CD4-positive, alpha-beta T cell (primary cell): ENCODE results near the gene CDKN2C. TPM values are rescaled to one million over a fixed set of nuclear protein-coding genes. Genes with fewer than 3 reads are reported as not detected.

ENCODE experiments used
- ATAC-seq: fragments of 200-7000 bp; cut with Tn5 transposase; one replicate; pipeline ENCODE4 v1.10.0; 2022; ENCODE audit warnings: mild to moderate bottlenecking; ENCODE audit not compliant: poor library complexity
- CTCF ChIA-PET: fragments of 350-600 bp; sonication (Branson Sonifier 250); formaldehyde crosslinking; loops from one replicate; lab custom pipeline; 2021; ENCODE audit warnings: antibody characterized with exemption, inconsistent platforms; lab: Charles Lee
- POLR2A ChIA-PET: fragments of 350-600 bp; sonication (Branson Sonifier 250); formaldehyde crosslinking; loops from one replicate; lab custom pipeline; 2021; ENCODE audit warnings: antibody characterized with exemption, inconsistent platforms; lab: Charles Lee
- DNase-seq, 14 experiments: peaks; one replicate each; pipeline ENCODE4 v3.0.0-alpha.2; 2013 to 2020; ENCODE audit warnings: mixed read lengths in 2 of 14
- H3K27ac ChIP-seq, 2 donors: one replicate each; pipeline versions ENCODE4 v1.5.1 to v1.7.0; 2013; ENCODE audit warnings: low read length in 2 of 2, low read depth in 1 of 2, mild to moderate bottlenecking in 1 of 2
- H3K27me3 ChIP-seq, 2 experiments: 1 replicate in 1 of 2; 2 replicates in 1 of 2; pipeline versions ENCODE4 v1.6.1 to v1.7.0; 2013; ENCODE audit warnings: low read length in 2 of 2, control low read depth in 1 of 2, mild to moderate bottlenecking in 1 of 2, moderate library complexity in 1 of 2; ENCODE audit not compliant: insufficient read depth in 2 of 2, control insufficient read depth in 1 of 2
- H3K36me3 ChIP-seq: one replicate; pipeline ENCODE4 v1.6.1; 2013; ENCODE audit warnings: low read length, control low read depth; ENCODE audit not compliant: insufficient read depth
- H3K4me1 ChIP-seq: one replicate; pipeline ENCODE4 v1.6.1; 2013; ENCODE audit warnings: low read length, control low read depth; ENCODE audit not compliant: insufficient read depth
- H3K4me3 ChIP-seq: one replicate; pipeline ENCODE4 v1.5.1; 2013; ENCODE audit warnings: mild to moderate bottlenecking, low read length, moderate library complexity
- H3K9me3 ChIP-seq, 2 experiments: 1 replicate in 1 of 2; 2 replicates in 1 of 2; pipeline versions ENCODE4 v1.6.1 to v1.7.0; 2013; ENCODE audit warnings: low read length in 2 of 2, mild to moderate bottlenecking in 2 of 2, control low read depth in 1 of 2, moderate library complexity in 1 of 2; ENCODE audit not compliant: control insufficient read depth in 1 of 2, insufficient read depth in 1 of 2
- H3K27ac Mint-ChIP-seq: one replicate; pipeline ENCODE4 v1.8.0; 2020; ENCODE audit warnings: mixed read lengths
- H3K27me3 Mint-ChIP-seq: one replicate; pipeline ENCODE4 v1.8.0; 2021; ENCODE audit warnings: mixed read lengths
- H3K36me3 Mint-ChIP-seq: one replicate; pipeline ENCODE4 v1.8.0; 2021; ENCODE audit warnings: low read depth, mixed read lengths
- H3K4me1 Mint-ChIP-seq: one replicate; pipeline ENCODE4 v1.8.0; 2021; ENCODE audit warnings: low read depth, mixed read lengths
- H3K4me3 Mint-ChIP-seq: one replicate; pipeline ENCODE4 v1.8.0; 2020; ENCODE audit warnings: mild to moderate bottlenecking, mixed read lengths
- H3K9me3 Mint-ChIP-seq: one replicate; pipeline ENCODE4 v1.8.0; 2020; ENCODE audit warnings: mixed read lengths
- intact Hi-C, 2 experiments: fragments of 100-400 bp; cut with DNase I in 1 of 2; cut with micrococcal nuclease in 1 of 2; formaldehyde crosslinking; loops; one replicate each; pipeline versions ENCODE4 v1.15.1 to v1.9.0; 2023 to 2025; cut with DNase I, micrococcal nuclease
- polyA plus RNA-seq, 2 donors: library from polyadenylated mRNA; unstranded; fragments of 120-200 nt; gene quantifications; one replicate each; pipeline ENCODE4 v1.2.1, GENCODE V29; 2013
- total RNA-seq, 174 experiments: library from RNA in 2 of 174; stranded (reverse) in 2 of 174; gene quantifications; one replicate each; pipeline ENCODE4 v1.2.3 and lab custom pipeline; 2021 to 2026
- TF ChIP-seq, protein P1 (sequence below): fragments of 200-600 bp; IDR thresholded peaks from one replicate; pipeline ENCODE4 v1.8.0; 2022; ENCODE audit warnings: antibody characterized with exemption, mild to moderate bottlenecking

CDKN2C gene
- total RNA-seq (1 to 10 TPM; 4.3 to 4.9 TPM), total RNA-seq (lab: John Stamatoyannopoulos, UW) (0.40 to 15.9 (median 4.6) reads per million in 172 experiments)
- 7.5 TPM for polyA plus RNA-seq (2013, experiment 1 of 2)
- polyA plus RNA-seq (2013, experiment 2 of 2), result 6.4 TPM

DNA sequence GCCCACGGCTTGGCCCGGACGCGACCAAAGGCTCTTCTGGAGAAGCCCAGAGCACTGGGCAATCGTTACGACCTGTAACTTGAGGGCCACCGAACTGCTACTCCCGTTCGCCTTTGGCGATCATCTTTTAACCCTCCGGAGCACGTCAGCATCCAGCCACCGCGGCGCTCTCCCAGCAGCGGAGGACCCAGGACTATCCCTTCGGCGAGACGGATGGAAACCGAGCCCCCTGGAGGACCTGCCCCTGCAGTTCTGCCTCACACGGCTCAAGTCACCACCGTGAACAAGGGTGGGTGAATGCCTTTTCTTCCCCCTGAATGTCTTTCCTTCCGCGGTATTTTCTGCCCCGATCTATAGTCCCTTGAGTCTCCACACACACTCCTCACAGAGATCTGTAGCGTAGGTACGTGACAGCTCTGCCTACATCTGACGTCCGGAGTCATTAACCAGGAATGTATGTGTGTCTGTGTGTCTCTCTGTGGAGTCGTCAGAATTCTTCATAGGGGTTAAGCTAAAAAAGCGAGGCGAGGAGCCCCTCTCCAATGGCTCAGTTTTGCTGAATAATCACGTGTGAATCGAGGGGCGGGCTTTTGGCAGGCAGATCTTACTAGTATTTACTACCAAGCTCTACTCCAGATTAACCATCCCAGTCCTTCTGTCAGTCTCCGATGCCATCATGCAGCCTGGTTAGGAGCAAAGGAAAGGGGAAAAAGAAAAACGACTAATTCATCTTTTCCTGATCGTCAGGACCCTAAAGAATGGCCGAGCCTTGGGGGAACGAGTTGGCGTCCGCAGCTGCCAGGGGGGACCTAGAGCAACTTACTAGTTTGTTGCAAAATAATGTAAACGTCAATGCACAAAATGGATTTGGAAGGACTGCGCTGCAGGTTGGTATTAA, at the start of gene CDKN2C:
TSS of gene CDKN2C (plus strand) at position 635 of the 898 bp plus-strand sequence. CDS start at position 759, 124 bp downstream.
- DNase-seq (peak; percentile 16 to 79 (median 44)), ATAC-seq (peak; percentile 30)
- no peaks in the 10 kb centered on the region for H3K9me3 Mint-ChIP-seq
- ChIA-PET POLR2A (interaction anchor here (0.9 to 4.0 kb wide), 9 partner anchors 8 to 909 kb away, joined by 3 to 108 read pairs (median 7); partner anchors contain the start of genes EPS15, FAF1, NRDC and RNF11), CTCF (interaction anchor here (1.1 to 4.8 kb wide), 3 partner anchors 10 to 40 kb away, joined by 4 to 23 read pairs (median 13); partner anchors contain the start of gene FAF1)
- intact Hi-C loops, result loop anchor here (2.0 to 10.0 kb wide), 7 partner anchors 38 to 1395 kb away; partner anchors contain the start of genes CC2D1B (in 1 of the 2), EPS15 (in 1 of the 2), KTI12 (in 1 of the 2) and RNF11 (in 1 of the 2)
- H3K4me1 Mint-ChIP-seq, result peaks cover 26% of the 10 kb centered on the region
- peak within 1 kb of the TSS; percentile 90 for H3K4me3 ChIP-seq
- H3K9me3 ChIP-seq, result no peaks in the 10 kb centered on the region
- peak within 1 kb of the TSS; percentile 100 for H3K4me3 Mint-ChIP-seq
- peaks cover 20% of the 10 kb centered on the region for H3K36me3 Mint-ChIP-seq
- no peaks in the 10 kb centered on the region for H3K27me3 ChIP-seq
- H3K27ac Mint-ChIP-seq, result peak within 1 kb of the TSS; percentile 89
- peaks cover 19% of the 10 kb centered on the region for H3K4me1 ChIP-seq
- H3K27ac ChIP-seq, result peak within 1 kb of the TSS; percentile 61 to 82
- TF ChIP-seq, protein P1, sequence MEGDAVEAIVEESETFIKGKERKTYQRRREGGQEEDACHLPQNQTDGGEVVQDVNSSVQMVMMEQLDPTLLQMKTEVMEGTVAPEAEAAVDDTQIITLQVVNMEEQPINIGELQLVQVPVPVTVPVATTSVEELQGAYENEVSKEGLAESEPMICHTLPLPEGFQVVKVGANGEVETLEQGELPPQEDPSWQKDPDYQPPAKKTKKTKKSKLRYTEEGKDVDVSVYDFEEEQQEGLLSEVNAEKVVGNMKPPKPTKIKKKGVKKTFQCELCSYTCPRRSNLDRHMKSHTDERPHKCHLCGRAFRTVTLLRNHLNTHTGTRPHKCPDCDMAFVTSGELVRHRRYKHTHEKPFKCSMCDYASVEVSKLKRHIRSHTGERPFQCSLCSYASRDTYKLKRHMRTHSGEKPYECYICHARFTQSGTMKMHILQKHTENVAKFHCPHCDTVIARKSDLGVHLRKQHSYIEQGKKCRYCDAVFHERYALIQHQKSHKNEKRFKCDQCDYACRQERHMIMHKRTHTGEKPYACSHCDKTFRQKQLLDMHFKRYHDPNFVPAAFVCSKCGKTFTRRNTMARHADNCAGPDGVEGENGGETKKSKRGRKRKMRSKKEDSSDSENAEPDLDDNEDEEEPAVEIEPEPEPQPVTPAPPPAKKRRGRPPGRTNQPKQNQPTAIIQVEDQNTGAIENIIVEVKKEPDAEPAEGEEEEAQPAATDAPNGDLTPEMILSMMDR, result no peak
- no peaks in the 10 kb centered on the region for H3K36me3 ChIP-seq
- no peaks in the 10 kb centered on the region for H3K27me3 Mint-ChIP-seq

DNA sequence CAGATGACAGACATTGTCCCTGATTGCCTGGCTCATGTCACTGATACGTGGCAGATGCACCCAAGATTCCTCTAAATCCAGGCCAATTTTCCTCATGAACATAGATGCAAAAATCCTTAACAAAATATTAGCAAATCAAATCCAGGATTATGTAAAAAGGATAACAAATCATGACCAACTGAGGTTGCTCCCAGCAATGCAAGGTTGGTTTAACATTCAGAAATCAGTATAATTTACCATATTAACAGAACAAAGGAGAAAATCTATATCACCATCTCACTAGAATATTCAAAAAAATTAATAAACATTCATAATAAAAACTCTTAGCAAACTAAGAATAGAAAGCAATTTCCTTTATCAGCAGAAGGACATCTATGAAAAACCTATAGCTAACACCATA, 49.6 kb upstream of the CDKN2C start:
- H3K4me3 Mint-ChIP-seq, result no peak overlapping the region
- CTCF ChIA-PET, result interaction anchor here (0.6 kb wide), 1 partner anchor 23 kb away, joined by 3 read pairs; no protein-coding TSS in a partner anchor
- DNase-seq (no peak), ATAC-seq (no peak)
- Histone ChIP-seq H3K9me3 (peaks cover 7 to 9% of the 10 kb centered on the region in 2 experiments), H3K4me3 (no peak overlapping the region), H3K27ac (no peak overlapping the region), H3K36me3 (no peaks in the 10 kb centered on the region), H3K27me3 (no peaks in the 10 kb centered on the region), H3K4me1 (peaks cover 4% of the 10 kb centered on the region)
- H3K4me1 Mint-ChIP-seq, result peaks cover 41% of the 10 kb centered on the region
- H3K27ac Mint-ChIP-seq, result no peak overlapping the region
- intact Hi-C loops, result no loop called here
- no peaks in the 10 kb centered on the region for H3K27me3 Mint-ChIP-seq
- TF ChIP-seq, protein P1, result no peak
- peaks cover 4% of the 10 kb centered on the region for H3K9me3 Mint-ChIP-seq
- POLR2A ChIA-PET, result no interaction called here
- peaks cover 43% of the 10 kb centered on the region for H3K36me3 Mint-ChIP-seq

DNA sequence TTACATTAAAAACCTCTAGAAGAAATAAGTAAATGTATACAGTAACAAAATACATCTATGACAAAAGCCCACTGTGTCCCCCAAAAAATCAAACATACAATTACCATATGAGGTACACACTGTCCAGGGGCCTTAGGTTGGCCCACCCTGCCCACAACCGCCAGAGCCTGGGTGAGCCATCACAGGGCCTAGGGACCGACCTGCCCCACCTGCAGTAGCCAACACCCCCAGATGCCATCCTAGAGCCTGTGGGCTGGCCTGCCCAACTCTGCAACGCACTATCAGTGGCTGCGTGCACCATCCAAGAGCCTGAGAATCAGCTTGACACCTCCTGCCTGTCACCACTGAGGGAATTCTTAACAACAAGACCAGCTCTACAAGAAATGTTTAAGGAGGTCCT, 49.0 kb upstream of the CDKN2C start:
- Histone ChIP-seq H3K4me3 (no peak overlapping the region), H3K36me3 (no peaks in the 10 kb centered on the region), H3K27me3 (no peaks in the 10 kb centered on the region), H3K27ac (no peak overlapping the region), H3K9me3 (peaks cover 7 to 9% of the 10 kb centered on the region in 2 experiments), H3K4me1 (peaks cover 4% of the 10 kb centered on the region)
- Mint-ChIP-seq H3K9me3 (peaks cover 4% of the 10 kb centered on the region), H3K4me1 (peaks cover 37% of the 10 kb centered on the region), H3K36me3 (peaks cover 46% of the 10 kb centered on the region), H3K27me3 (no peaks in the 10 kb centered on the region), H3K4me3 (no peak overlapping the region), H3K27ac (no peak overlapping the region)
- no peak for DNase-seq
- intact Hi-C loops, result no loop called here
- CTCF ChIA-PET, result interaction anchor here (0.6 kb wide), 1 partner anchor 24 kb away, joined by 3 read pairs; no protein-coding TSS in a partner anchor
- TF ChIP-seq, protein P1, result no peak
- POLR2A ChIA-PET, result no interaction called here
- ATAC-seq, result no peak
